ENCODE data around the gene ONECUT3. TPM values are rescaled to one million over a fixed set of nuclear protein-coding genes. Genes with fewer than 3 reads are reported as not detected.

The ONECUT3 gene
- total RNA-seq, 1 donor = not detected

- no peaks in the 10 kb centered on the region for H3K79me2 ChIP-seq (ENCODE audit: insufficient read depth, low read length)
- H2AFZ ChIP-seq (ENCODE audit: low read length) = no peak overlapping the region
- TF ChIP-seq CTCF (IDR thresholded peaks at IDR 0.05; ENCODE audit: extremely low read depth, low read depth, low read length) = no peak
- H4K20me1 ChIP-seq (ENCODE audit: insufficient read depth, low read length) = no peaks in the 10 kb centered on the region
- no peaks in the 10 kb centered on the region for H3K4me1 ChIP-seq (ENCODE audit: insufficient read depth, low read length)
- H3K27ac ChIP-seq (ENCODE audit: low read depth, low read length) = no peak overlapping the region
- no peaks in the 10 kb centered on the region for H3K36me3 ChIP-seq (ENCODE audit: insufficient read depth, low read length)
- H3K4me3 ChIP-seq (ENCODE audit: insufficient read depth, low read length) = no peak overlapping the region
- DNase-seq (ENCODE audit: insufficient read length, low spot score, missing footprints) = no peak
- H3K4me2 ChIP-seq (ENCODE audit: insufficient read depth, low read length) = no peak overlapping the region
- peaks cover 97% of the 10 kb centered on the region for H3K27me3 ChIP-seq (ENCODE audit: insufficient read depth, low read length)
- H3K9me3 ChIP-seq (ENCODE audit: low read depth, low read length) = no peaks in the 10 kb centered on the region
Measured at GRCh38 chr19:1761528-1762242, 8.4 kb downstream of the ONECUT3 start.

DNA sequence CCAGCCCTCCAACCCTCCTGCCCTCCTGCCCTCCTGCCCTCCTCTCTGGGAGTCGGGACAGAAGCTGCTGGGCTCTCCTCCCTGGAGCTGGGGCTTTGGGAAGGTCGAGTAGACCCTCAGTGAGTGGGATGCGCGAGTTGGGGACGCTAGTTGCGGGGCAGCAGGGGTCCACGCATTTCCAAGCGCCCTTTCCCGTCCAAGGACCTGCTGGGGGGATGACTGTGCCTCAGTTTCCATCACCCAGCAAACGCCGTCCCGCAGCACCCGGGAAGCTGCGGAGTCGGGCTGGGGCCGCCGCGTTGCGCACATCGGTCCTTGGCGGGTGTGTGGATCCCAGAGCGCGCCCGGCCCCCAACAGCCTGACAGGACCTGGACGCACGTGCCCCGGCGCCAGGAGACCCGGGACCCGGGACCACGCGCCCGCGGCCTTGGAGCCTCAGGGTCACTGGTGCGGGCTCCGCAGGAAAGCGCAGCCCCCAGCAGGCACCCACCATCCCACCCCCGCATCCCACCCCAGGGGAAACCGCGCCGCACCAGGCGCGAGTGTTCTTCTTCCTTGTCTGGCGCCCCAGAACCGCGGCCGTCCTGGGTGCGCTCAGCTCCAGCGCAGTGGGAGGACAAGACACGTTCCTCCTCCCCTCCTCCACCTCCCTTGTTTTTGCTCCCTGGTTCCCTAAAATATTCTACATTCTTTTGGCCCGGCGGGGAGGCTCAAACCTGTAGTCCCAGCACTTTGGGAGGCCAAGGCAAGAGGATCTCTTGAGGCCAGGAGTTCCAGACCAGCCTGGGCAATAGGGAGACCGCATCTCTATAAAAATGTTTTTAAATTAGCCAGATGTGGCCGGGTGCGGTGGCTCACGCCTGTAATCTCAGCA is 9.2 kb downstream of the ONECUT3 start:
- Histone ChIP-seq H3K4me3 (ENCODE audit: insufficient read depth, low read length) (no peak overlapping the region), H4K20me1 (ENCODE audit: insufficient read depth, low read length) (no peaks in the 10 kb centered on the region), H3K79me2 (ENCODE audit: insufficient read depth, low read length) (no peaks in the 10 kb centered on the region), H3K4me1 (ENCODE audit: insufficient read depth, low read length) (no peaks in the 10 kb centered on the region), H3K27ac (ENCODE audit: low read depth, low read length) (no peak overlapping the region), H3K27me3 (ENCODE audit: insufficient read depth, low read length) (peaks cover 96% of the 10 kb centered on the region), H2AFZ (ENCODE audit: low read length) (no peak overlapping the region), H3K36me3 (ENCODE audit: insufficient read depth, low read length) (no peaks in the 10 kb centered on the region), H3K9me3 (ENCODE audit: low read depth, low read length) (no peaks in the 10 kb centered on the region), H3K4me2 (ENCODE audit: insufficient read depth, low read length) (no peak overlapping the region)
- TF ChIP-seq CTCF (IDR thresholded peaks at IDR 0.05; ENCODE audit: extremely low read depth, low read depth, low read length) = no peak
- peak; percentile 74 for DNase-seq (ENCODE audit: insufficient read length, low spot score, missing footprints)

- no peak overlapping the region for H3K4me2 ChIP-seq (ENCODE audit: insufficient read depth, low read length)
Measured at GRCh38 chr19:1763648-1764639, 10.6 kb downstream of the ONECUT3 start.

More at GRCh38 chr19:1763648-1764639, 10.6 kb downstream of the ONECUT3 start:
- no peak overlapping the region for H2AFZ ChIP-seq (ENCODE audit: low read length)
- peaks cover 88% of the 10 kb centered on the region for H3K27me3 ChIP-seq (ENCODE audit: insufficient read depth, low read length)
- no peak for TF ChIP-seq CTCF (IDR thresholded peaks at IDR 0.05; ENCODE audit: extremely low read depth, low read depth, low read length)
- no peaks in the 10 kb centered on the region for H3K4me1 ChIP-seq (ENCODE audit: insufficient read depth, low read length)
- DNase-seq (ENCODE audit: insufficient read length, low spot score, missing footprints) = no peak
- H3K79me2 ChIP-seq (ENCODE audit: insufficient read depth, low read length) = no peaks in the 10 kb centered on the region
- H3K36me3 ChIP-seq (ENCODE audit: insufficient read depth, low read length) = no peaks in the 10 kb centered on the region
- no peaks in the 10 kb centered on the region for H3K9me3 ChIP-seq (ENCODE audit: low read depth, low read length)
- H3K27ac ChIP-seq (ENCODE audit: low read depth, low read length) = no peak overlapping the region
- H3K4me3 ChIP-seq (ENCODE audit: insufficient read depth, low read length) = no peak overlapping the region
- H4K20me1 ChIP-seq (ENCODE audit: insufficient read depth, low read length) = no peaks in the 10 kb centered on the region

All from osteoblast (primary cell).